Erythroblast (primary cell): ENCODE results near the gene NKPD1.

ENCODE experiments used
- DNase-seq, 2 experiments: peaks; one replicate each; lab custom pipeline; 2025; lab: John Stamatoyannopoulos, UW
- GATA1 ChIP-seq: IDR thresholded peaks from 2 replicates; pipeline ENCODE4 v1.6.1; 2011; ENCODE audit warnings: low read depth, mild to moderate bottlenecking, control low read depth, low read length, moderate library complexity
- POLR2A ChIP-seq: IDR thresholded peaks from 2 replicates; pipeline ENCODE4 v1.6.1; 2011; ENCODE audit warnings: mild to moderate bottlenecking, low read length

NKPD1 gene

DNA sequence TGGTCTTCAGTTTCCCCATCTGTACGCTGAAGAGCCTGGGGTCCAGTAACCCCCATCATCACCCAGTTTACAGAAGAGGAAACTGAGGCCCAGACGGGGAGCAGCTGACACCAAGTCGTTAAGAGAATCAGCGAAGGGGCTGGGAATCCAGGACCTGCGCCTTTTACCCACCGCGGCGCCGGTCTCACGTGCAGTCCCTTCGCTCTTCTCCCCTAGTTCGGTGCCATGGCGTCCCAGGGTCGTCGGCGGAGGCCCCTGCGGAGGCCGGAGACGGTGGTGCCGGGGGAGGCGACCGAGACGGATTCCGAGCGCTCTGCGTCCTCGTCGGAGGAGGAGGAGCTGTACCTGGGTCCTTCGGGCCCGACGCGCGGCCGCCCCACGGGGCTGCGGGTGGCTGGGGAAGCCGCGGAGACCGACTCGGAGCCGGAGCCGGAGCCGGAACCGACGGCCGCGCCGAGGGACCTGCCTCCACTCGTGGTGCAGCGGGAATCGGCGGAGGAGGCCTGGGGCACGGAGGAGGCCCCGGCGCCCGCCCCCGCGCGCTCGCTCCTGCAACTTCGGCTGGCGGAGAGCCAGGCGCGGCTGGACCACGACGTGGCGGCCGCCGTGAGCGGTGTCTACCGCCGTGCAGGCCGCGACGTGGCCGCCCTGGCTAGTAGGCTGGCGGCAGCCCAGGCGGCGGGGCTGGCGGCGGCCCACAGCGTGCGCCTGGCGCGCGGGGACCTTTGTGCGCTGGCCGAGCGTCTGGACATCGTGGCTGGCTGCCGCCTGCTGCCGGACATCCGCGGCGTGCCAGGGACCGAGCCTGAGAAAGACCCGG, 18.5 kb upstream of the NKPD1 start:
- TF ChIP-seq POLR2A (no peak), GATA1 (no peak)
- DNase-seq, result peak; percentile 71 to 79

DNA sequence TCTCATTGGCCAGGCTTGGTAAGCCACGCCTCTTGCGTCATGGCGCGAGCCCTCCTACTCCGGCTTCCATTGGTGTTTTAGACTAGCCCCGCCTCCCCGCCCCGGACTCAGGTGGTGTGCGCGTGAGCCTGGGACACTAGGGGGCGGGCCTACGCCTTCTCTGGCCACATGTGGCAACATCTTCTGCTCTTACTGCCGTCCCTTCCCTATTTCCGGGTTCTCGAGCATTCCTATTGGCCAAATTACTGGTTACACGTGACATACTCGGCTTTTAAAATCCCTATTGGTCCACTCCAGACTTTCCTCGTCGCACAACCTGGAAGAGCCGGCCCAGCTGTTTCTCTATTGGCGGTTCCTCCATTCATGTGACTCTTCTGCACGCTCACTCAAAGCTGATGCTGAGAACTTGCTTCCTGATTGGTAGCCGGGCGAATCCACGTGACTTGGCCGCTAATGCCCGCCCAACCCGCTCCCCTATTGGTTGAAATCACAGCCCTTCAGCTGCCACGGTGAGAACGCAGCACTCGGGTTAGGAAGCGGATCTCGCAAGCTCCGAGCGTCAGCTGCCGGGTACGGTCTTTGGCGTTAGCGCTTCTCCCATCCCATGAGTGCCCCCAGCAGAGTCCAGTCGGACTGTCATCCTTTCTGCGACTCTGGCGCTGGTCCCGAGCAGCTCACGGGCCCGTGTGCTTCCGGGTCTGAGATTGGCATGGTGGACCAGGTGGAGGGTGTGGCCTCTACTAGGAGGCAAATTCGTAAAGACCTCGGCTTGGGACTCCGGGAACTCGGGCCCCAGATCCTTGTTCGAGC, 17.7 kb upstream of the NKPD1 start, which contains the start of gene BLOC1S3:
TSS of gene BLOC1S3 (plus strand) at position 523 of the 810 bp plus-strand sequence. CDS start 513 bp downstream, outside the sequence.
- TF ChIP-seq GATA1 (no peak), POLR2A (peak; percentile 78)
- peak; percentile 100 for DNase-seq

GRCh38 chr19:45177817-45178261, 17.1 kb upstream of the NKPD1 start, which contains the start of gene TRAPPC6A:
TSS of gene TRAPPC6A (minus strand) at chr19:45178237. CDS start at chr19:45178218, 19 bp downstream.
- DNase-seq, result peak; percentile 79 to 88
- TF ChIP-seq GATA1, result no peak
- TF ChIP-seq POLR2A, result no peak

DNA sequence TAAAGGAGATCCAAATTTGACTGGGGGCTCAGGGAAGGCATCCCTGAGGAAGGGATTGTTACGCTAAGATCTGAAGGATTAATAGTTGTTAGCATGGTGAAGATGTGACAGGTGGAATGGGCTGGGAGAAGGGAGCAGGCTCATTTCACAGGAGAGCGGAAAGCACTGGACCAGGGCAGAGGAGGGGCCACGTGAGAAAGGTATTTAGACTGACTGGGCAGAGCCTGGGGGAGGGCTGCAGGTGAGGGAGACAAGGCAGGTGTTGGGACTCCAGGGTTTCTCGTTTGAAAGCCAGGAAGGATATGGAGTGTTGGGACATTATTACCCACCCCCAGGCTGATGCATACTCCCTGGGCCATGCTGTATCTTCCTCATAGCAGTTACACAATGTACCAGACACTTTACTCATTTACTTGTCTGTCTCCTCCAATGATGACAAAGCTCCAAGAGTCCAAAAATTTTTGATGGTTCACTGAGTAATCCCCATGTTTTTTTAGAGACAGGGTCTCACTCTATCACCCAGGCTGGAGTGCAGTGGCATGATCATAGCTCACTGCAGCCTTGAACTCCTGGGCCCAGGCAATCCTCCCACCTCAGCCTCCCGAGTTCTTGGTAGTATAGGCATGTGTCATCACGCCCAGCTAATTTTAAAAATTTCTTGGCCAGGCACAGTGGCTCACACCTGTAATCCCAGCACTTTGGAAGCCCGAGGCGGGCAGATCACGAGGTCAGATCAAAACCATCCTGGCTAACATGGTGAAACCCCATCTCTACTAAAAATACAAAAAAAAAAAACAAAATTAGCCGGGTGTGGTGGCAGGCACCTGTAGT, 14.9 kb upstream of the NKPD1 start:
- no peak for TF ChIP-seq POLR2A
- no peak for TF ChIP-seq GATA1
- no peak for DNase-seq

- no peak for TF ChIP-seq GATA1
- no peak for TF ChIP-seq POLR2A
- DNase-seq, result no peak
These were observed 13.0 kb upstream of the NKPD1 start for GRCh38 chr19:45173816-45174215.

DNA sequence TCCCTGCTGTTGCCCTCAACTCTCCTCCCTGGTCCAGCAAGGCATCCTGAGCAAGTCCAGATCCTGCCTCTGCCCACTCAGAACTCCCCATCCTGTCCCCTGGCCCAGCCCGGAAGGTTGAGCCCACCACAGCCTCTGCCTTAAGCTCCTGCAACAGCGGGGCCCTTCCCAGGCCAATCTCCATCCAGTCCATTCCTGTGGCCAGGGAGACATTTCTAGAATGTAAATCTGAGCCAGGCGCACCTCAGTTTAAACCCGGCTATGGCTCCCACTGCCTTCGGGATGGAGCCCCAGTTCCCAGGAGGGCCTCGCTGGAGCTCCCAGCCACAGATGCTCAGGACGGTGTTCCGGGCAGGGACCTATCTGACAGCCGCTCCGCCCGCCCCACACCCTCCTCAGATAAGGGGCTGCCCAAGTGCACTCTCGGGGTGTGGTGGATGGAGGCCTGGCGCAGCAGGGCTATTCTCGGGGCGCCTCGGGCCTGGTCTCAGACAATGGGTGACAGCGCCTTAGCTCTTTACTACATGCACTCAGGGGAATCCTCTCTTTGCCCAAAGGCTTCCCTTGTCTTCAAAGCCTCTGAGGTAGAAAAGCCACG, 11.9 kb upstream of the NKPD1 start:
- peak; percentile 43 to 50 for DNase-seq

DNA sequence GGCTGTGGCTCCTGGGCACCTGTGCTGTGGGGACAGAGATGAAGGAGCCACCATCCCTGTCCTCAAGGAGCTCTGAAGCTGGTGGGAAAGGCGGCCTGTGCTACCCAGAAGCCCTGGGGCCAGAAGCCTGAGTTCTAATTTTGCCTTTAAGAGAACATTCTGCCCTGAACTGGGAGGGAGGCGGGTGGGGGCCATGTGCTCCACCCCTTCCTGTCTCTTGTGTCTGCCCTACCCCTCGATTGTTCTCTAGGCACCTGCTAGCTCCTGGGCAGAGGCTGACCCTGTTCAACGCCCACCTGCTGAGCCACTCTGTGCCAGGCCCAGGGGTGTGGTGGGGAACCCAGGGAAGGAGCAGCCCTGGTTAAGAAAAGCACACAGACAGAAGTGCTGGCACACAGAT, 11.4 kb upstream of the NKPD1 start:
- DNase-seq, result no peak
- TF ChIP-seq GATA1 (no peak), POLR2A (no peak)

More for the DNA sequence above, 11.9 kb upstream of the NKPD1 start:
- no peak for TF ChIP-seq GATA1
- no peak for TF ChIP-seq POLR2A

- TF ChIP-seq POLR2A, result no peak
- no peak for TF ChIP-seq GATA1
- DNase-seq, result no peak
These were observed 10.4 kb upstream of the NKPD1 start for GRCh38 chr19:45171211-45171623.

GRCh38 chr19:45170146-45171106, 9.6 kb upstream of the NKPD1 start:
- DNase-seq, result no peak
- no peak for TF ChIP-seq GATA1
- TF ChIP-seq POLR2A, result no peak

DNA sequence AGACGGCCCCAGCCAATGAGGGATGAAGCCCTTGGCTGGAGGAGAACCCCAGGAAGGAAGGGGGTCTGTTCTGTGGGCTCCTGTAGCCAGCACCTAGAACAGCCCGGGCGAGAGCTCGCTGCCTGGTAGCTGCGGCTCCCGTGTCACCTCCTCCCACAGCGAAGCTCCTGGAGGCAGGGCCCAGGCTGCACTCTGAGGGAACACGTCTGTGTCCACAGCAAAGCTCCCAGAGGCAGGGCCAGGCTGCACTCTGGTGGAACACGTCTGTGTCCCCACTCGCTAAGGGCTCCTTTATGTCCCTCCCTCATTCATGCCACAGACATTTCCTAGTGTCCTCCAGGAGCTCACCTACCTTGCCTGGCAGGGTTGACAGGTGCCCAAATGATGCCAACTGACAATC, 8.8 kb upstream of the NKPD1 start:
- no peak for TF ChIP-seq GATA1
- no peak for TF ChIP-seq POLR2A
- no peak for DNase-seq

- TF ChIP-seq GATA1, result no peak
- no peak for TF ChIP-seq POLR2A
- no peak for DNase-seq
These were observed 8.1 kb upstream of the NKPD1 start for GRCh38 chr19:45168767-45169351.
